Prostate gland (tissue), 2 donors: ENCODE measurements around the gene INPP5K.
"Not testable (repeated sequence)": the region's sequence is repeated elsewhere in the genome, so short reads cannot be mapped to it uniquely, and the experiment has no call there.

Experiments used
- CTCF ChIP-seq, 4 experiments: fragments of 200-600 bp in 2 of 4; fragments of 450-650 bp in 2 of 4; sonication (generic) in 2 of 4; IDR thresholded peaks; 1 replicate in 3 of 4; 2 replicates in 1 of 4; pipeline ENCODE4 v1.5.1; 2016 to 2019; ENCODE audit warnings: antibody characterized with exemption in 4 of 4, mild to moderate bottlenecking in 2 of 4, moderate library complexity in 2 of 4
- POLR2A ChIP-seq: fragments of 450-650 bp; IDR thresholded peaks from one replicate; pipeline ENCODE4 v1.6.1; 2016; ENCODE audit warnings: antibody characterized with exemption, mild to moderate bottlenecking

DNA sequence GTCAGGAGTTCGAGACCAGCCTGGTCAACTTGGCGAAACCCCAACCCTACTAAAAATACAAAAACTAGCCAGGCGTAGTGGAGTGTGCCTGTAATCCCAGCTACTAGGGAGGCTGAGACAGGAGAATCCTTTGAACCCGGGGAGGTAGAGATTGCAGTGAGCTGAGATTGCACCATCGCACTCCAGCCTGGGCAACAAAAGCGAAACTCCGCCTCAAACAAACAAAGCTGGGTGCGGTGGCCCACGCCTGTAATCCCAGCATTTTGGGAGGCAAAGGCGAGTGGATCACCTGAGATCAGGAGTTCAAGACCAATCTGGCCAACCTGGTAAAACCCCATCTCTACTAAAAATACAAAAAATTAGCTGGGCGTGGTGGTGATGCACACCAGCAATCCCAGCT is 62.7 kb downstream of the INPP5K start:
- not testable (repeated sequence) for TF ChIP-seq POLR2A; CTCF (IDR thresholded peaks at IDR 0.05)
